NB4 (cell line): ENCODE data around the gene ENGASE.

Experiments used
- DNase-seq: peaks from one replicate; pipeline ENCODE4 v3.0.0; 2010; ENCODE audit warnings: low read depth
- H3K4me3 ChIP-seq: one replicate; pipeline ENCODE4 v1.5.1; 2011; ENCODE audit warnings: mild to moderate bottlenecking, low read depth, low read length, moderate library complexity
- MYC ChIP-seq: IDR thresholded peaks from 2 replicates; pipeline ENCODE4 v1.6.1; 2011; ENCODE audit warnings: low read depth, low read length
- POLR2A ChIP-seq: IDR thresholded peaks from 2 replicates; pipeline ENCODE4 v1.6.1; 2011; ENCODE audit warnings: mild to moderate bottlenecking; ENCODE audit not compliant: insufficient read length; ENCODE audit errors: extremely low read depth
- TF ChIP-seq, protein P1 (sequence below): IDR thresholded peaks from one replicate; pipeline ENCODE4 v1.5.1; 2012; ENCODE audit warnings: low read depth, low read length
- TF ChIP-seq, protein P2 (sequence below): IDR thresholded peaks from 2 replicates; pipeline ENCODE4 v1.6.1; 2011; ENCODE audit warnings: low read depth, low read length

ENGASE gene

DNA sequence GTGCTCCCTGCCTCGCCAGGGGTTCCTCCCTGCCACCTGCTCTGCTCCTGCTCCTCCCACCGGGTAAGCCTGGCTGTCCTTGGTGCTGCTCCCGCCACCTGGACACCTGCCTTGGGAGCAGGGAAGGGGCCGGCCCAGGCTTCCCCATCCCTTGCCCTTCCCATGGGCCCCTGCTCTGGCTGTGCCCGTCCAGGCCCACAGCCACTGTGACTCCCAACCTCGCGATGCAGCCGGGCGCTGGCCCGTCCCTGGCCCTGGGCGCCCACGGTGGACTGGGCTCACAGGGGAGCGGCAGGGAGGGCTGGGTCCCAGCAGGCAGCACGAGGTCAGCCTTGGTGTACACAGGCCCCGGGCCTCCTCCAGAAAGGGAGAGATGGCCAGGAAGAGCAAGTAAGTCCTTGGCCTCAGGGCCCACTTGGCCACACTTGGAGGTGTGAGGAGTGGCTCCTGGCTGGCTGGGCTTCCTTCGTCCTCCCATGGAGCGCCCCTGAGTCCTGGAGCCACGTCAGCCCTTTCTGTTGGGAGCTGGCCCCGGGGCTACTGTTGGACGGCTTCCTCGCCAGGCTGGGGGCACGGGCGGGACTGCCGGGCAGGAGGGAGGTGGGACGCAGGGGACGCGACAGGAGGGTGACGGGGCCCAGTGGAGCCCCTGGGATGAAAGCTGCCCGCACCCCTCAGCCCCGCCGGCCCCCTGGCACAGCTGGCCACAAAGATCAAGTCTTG, 15.3 kb downstream of the ENGASE start:
- TF ChIP-seq, protein P1, sequence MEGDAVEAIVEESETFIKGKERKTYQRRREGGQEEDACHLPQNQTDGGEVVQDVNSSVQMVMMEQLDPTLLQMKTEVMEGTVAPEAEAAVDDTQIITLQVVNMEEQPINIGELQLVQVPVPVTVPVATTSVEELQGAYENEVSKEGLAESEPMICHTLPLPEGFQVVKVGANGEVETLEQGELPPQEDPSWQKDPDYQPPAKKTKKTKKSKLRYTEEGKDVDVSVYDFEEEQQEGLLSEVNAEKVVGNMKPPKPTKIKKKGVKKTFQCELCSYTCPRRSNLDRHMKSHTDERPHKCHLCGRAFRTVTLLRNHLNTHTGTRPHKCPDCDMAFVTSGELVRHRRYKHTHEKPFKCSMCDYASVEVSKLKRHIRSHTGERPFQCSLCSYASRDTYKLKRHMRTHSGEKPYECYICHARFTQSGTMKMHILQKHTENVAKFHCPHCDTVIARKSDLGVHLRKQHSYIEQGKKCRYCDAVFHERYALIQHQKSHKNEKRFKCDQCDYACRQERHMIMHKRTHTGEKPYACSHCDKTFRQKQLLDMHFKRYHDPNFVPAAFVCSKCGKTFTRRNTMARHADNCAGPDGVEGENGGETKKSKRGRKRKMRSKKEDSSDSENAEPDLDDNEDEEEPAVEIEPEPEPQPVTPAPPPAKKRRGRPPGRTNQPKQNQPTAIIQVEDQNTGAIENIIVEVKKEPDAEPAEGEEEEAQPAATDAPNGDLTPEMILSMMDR: no peak
- no peak overlapping the region for H3K4me3 ChIP-seq

DNA sequence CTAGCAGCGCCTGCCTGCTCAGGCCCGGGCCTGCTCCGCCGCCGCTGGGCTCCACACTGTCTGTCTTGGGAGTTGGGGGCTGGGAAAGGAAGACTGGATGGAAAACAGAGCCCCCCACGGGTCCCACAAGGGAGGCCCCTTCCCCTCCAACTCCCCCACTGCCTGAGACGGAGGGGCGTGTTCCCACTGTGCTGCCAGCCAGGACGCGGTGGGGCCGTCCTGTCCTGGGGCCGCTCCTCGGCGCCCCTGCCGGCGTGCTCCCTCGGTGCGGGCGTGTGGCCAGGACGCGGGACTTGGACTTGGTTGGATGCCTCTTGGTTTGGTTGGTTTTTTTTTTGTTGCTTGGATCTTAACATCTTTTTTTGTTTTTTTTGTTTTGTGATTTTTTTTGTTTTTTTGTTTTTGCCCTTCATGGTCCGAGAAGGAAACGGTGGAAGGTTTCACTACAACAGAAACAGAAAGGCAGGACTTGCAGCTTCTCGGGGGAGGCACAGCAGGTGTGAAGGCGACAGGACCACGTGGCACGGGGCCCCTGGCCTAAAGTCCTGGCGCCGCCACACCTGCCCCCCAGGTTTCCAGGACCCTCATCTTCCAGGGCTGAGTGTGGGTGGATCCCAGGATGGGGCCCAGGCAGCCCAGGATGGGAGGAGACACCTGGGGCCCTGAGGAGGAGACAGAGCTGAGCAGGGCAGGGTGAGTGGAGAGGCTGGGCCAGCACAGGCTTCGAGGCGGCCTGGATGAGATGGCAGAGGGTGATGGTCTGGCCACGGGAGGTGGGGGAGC, 16.0 kb downstream of the ENGASE start:
- no peak for DNase-seq
- H3K4me3 ChIP-seq: no peak overlapping the region
- TF ChIP-seq POLR2A (no peak), MYC (no peak)
- TF ChIP-seq, protein P2, sequence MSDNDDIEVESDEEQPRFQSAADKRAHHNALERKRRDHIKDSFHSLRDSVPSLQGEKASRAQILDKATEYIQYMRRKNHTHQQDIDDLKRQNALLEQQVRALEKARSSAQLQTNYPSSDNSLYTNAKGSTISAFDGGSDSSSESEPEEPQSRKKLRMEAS: no peak
- TF ChIP-seq, protein P1: no peak

More for the DNA sequence above, 15.3 kb downstream of the ENGASE start:
- no peak for DNase-seq

DNA sequence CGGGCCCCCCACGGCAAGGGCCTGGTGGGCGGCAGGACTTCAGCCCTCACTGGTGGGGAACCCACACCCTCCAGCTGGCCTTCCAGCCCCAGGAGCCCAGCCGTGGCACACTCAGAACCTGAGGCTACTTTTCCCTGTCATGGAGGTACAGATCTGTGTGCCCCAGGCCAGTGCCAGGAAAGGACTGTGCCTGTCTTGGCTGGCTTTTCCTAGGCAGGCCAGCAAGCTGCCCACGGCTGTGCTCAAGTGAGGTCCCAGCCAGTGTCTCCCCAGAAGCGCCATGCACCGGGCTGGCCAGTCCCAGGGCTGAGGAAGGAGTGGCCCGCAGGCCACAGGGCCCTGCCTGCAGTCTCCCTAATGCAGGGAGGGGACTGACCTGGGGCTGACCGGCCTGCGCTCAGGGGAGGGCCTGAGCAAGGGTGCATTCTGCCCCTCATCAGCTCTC, 16.6 kb downstream of the ENGASE start:
- TF ChIP-seq MYC (no peak), POLR2A (no peak)
- TF ChIP-seq, protein P1: no peak
- TF ChIP-seq, protein P2: no peak
- DNase-seq: no peak

DNA sequence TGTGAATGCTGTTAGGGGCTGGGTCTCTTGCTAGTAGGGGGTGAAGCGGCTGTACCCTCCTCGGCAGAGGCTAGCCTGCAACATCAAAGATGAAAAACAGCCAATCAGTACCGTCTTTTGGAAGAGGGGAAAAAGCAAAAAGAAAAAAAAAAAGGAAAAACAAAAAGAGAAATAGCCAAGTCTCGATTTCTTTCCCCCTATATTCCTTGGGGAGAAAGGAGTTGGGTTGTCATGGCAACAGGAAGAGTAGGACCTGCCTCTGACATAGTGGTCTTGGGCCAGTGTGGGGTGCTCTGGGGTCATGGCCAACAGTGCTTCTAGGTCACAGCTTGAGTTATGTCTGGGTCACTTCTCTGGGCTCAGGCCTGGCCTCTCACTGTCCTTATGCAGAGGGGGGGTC, 17.9 kb downstream of the ENGASE start:
- TF ChIP-seq, protein P2: no peak
- TF ChIP-seq, protein P1: no peak
- DNase-seq: no peak
- no peak overlapping the region for H3K4me3 ChIP-seq

More for the DNA sequence above, 16.6 kb downstream of the ENGASE start:
- no peak overlapping the region for H3K4me3 ChIP-seq

DNA sequence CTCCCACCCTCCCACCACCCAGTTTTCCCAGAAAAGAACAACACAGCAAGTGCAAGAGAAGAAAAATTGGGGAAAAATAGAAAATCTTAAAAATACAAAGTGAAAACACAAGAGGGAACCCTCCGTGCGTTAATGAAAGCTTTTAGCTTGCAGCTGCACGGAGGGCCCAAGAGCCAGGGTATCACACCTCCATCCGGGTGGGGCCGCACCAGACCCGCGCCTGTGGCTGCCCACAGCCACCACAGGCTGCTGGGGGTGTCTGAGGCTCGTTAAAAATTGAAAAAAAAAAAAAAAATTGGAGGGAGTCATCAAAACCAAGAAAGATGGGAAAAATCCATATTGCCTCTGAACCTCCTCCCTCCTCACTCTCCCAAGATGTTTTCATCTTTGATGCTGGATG, 18.6 kb downstream of the ENGASE start:
- no peak for DNase-seq
- TF ChIP-seq, protein P2: no peak
- no peak overlapping the region for H3K4me3 ChIP-seq

DNA sequence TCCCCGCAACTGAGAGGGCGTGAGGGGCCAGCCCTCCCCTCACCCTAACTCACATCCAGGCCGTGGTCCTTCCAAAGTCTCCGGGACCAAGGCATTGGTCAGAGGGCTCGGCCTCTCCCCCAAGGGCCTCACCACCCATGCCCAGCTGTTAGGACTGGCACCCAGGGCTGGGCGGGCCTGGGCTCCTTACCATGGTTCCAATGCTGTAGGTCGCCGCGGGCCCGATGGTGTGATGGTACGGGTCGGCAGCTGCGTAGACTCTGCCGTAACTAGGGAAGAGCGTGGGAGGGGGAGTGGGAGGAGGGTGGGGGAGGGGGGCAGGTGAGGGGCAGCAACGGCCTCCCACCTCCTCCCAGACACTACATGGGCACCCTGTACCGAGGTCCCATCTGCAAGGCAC, 19.6 kb downstream of the ENGASE start:
- TF ChIP-seq, protein P1: no peak
- TF ChIP-seq MYC: no peak
- TF ChIP-seq, protein P2: no peak
- no peak for TF ChIP-seq POLR2A
- H3K4me3 ChIP-seq: no peak overlapping the region
- DNase-seq: no peak
